GM19035 (cell line): ENCODE measurements around the gene TFF1.

Experiments
- ATAC-seq: cut with Tn5 transposase; IDR thresholded peaks from one replicate; pipeline ENCODE4 v1.9.1; 2021; ENCODE audit not compliant: unreplicated experiment

Gene TFF1

DNA sequence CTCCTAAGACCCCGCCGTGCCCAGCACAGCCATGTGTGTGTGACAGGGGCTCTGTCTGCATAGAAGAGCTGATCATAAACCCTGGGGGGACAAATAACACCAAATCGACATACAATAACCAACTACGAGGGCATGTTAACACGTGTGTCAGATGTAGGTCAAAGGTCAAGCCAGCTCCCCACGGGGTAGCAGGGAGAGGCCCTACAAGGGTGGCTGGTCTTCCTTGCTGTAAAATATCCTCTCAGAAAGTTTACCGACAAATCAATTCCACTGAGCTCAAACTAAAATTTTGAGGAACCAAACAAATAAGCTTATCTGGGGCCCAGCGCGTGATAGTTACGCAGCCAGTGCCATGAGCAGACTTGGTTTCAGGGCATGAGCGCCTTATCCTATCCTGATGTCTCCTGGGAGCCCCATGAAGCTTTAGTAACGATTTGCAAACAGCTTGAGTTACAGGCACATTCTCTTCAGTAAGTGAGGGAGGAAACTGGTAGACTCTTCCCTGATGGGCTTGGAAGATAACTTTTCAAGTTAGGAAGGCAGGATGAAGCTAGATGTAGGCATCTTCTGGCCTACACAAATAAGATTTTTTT lies 32.2 kb upstream of the TFF1 start:
- ATAC-seq, result no peak

DNA sequence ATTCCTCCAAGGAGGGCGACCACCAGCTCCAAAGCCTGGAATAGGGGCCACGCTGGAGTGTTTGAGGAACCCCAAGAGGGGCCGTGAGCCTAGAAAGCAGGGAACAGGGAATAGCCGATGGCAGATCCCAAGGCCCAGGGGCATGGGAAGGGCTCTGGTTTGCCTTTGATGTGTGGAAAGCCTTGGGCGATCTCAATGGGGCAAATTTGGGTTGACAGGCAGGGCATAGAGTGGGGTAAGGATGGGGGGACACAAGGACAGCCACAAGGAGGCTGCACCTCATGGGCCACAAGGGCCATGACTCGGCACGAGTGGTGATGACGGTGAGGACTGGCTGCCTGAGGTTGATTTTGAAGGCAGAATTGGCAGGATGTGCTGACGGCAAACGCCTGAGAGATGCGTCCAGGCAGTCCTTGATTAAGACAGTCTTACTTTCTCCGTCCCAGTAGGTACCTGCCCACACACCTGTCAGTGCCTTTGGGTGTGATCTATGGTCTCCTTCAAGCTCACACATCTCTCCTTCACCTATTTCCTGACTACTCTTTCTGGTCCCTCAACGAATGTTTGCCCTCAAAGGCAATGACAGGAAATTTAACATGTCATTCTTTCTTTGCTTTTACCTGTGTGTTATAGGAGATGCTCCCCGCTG lies 31.5 kb upstream of the TFF1 start:
- ATAC-seq, result no peak

- no peak for ATAC-seq
Measured at GRCh38 chr21:42396799-42397745, 30.7 kb upstream of the TFF1 start.

GRCh38 chr21:42395905-42396651 lies 29.7 kb upstream of the TFF1 start, which contains the start of gene TMPRSS3:
TMPRSS3 (minus strand) TSS chr21:42396052; CDS start chr21:42395417, 635 bp downstream.
- no peak for ATAC-seq

DNA sequence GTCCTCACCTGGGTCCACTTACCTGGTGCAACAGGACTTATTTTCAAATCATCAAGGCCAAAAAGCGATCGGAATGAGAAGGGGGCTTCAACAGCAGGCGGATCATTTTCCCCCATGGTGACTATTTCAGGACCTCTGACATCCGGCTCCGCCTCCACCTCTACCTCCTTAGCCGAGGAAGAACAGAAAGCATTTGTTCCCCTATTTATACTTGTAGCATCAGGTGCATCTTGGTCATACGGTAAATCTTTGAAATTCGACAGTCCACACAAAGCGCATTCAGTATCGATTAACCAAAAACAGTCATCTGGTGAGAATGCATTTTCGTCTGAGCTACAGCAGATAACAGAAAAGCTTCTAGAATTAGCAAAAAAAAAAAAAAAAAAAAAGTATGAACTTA lies 29.0 kb upstream of the TFF1 start:
- no peak for ATAC-seq

- no peak for ATAC-seq
Measured at GRCh38 chr21:42393443-42393950, 27.2 kb upstream of the TFF1 start.

GRCh38 chr21:42392731-42393442 lies 26.6 kb upstream of the TFF1 start:
- peak; percentile 80 for ATAC-seq

DNA sequence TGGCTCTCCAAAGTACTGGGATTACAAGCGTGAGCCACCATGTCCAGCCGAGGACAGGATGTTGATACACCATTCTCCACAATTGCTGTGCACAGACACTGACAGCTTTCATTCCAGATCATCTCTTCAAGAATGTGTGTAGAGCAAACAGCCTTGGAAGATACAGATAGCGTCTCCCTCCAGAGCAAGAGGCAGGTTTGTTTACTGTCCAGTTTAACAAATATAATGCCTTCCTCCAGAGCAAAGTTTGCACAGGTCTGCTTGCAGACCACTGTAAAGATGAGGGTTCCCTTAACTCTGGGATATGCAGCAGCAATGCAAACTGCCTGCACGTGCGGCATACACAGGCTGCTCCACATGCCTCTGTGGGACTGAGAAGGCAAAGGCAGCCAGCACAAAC lies 25.0 kb upstream of the TFF1 start:
- ATAC-seq, result no peak

DNA sequence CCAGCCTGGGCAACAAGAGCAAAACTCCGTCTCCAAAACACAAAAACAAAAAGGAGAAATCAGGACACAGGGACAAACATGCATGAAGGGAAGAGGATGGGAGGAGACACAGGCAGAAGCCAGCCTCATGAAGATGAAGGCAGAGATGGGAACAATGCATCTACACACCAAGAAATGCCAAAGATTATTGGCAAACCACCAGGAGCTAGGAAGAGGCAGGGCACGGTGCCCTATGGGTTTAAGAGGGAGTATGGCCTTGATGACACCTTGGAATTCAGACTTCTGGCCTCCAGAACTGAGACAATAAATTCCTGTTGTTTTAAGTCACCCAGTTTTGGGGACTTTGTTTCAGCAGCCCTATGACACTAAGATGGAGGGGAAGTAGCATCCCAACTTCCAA lies 24.4 kb upstream of the TFF1 start:
- ATAC-seq, result no peak

DNA sequence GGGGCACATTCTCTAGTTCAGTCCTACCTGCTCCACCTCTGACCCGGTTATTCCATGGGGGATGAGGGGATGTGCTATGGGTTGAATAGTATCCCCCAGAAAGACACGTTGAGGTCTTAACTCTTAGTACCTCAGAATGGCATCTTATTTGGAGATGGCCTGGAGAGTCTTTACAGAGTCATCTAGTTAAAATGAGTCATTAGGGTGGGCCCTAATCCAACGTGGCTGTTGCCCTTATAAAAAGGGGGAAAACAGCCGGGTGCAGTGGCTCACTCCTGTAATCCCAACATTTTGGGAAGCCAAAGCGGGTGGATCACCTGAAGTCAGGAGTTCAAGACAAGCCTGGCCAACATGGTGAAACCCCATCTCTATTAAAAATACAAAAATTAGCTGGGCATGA lies 23.9 kb upstream of the TFF1 start:
- ATAC-seq, result no peak

DNA sequence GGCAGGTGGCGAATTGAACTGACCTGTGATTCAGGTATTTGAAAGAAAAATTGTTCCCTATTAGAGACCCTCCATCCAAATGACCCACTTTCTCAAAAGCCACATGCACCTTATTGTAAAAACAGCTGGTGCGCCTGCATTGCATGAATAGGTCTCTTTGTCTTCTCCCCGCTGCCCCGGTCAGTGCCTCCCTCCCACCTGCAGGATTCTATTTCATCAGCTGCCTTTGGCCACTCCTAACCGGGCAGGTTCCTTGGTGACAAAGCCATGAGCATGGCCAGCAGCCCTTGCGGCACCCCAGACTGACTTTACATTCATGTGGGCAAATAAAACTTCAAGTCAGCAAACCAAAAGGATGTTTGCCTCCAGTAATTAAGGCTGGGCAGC lies 23.1 kb upstream of the TFF1 start:
- no peak for ATAC-seq

DNA sequence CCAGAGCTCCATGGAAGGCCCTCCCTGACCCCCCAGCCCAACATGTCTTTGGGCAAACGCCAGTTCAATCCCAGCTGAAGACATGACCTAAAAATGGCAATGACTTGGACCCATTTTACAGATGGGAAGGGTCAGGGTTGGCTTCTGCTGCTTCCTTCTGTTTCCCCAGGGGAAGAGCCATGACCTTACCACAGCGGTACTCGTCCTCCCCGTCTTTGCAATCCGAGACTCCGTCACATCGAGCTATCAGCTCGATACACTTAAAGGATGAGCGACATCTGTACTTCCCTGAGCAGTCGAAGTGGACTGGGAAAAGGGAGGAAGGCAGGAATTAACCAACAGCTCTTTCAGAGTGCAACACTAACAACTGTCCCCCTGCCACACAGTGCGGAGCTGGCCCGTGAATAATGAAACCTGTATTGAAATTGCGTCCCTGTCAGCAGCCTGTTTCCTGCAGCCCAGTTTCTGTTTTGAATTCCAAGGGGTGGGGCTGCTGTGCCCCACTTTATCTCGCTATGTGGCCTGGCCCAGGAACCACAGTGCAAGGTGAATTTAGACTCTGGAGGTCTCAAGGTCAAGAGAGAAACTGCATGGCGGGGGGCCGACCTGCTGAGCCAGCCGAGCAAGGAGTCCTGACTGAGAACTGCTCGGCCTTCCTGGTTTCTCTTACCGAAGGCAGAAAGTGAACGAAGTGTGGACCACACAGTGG lies 22.6 kb upstream of the TFF1 start:
- no peak for ATAC-seq

DNA sequence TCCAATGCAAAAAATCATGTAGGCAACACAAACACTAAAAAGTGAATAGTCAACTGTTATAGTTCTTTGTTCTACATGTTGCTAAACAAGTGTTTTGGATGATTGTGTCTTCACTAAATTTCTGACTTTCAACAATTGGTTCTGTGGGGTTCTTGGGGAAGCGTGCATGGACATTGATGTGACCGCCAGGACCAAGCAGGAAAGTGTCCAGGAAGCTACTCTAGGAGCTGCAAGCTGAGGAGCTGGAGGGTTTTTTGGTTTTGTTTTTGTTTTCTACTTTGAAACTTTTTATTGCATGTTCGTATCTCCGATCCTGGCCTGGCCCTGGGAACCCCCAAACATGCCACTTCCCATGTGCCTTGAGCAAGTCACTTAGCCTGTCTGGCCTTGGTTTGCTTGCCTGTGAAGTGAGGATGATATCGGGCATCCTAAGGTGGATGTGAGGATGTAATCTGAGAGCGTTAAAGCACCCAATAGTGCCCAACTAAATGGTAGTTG lies 21.6 kb upstream of the TFF1 start:
- ATAC-seq, result no peak

GRCh38 chr21:42387164-42387563 lies 20.8 kb upstream of the TFF1 start:
- ATAC-seq, result no peak

- no peak for ATAC-seq
Measured at GRCh38 chr21:42386034-42386591, 19.8 kb upstream of the TFF1 start.

- no peak for ATAC-seq
Measured at GRCh38 chr21:42385619-42386018, 19.3 kb upstream of the TFF1 start.

DNA sequence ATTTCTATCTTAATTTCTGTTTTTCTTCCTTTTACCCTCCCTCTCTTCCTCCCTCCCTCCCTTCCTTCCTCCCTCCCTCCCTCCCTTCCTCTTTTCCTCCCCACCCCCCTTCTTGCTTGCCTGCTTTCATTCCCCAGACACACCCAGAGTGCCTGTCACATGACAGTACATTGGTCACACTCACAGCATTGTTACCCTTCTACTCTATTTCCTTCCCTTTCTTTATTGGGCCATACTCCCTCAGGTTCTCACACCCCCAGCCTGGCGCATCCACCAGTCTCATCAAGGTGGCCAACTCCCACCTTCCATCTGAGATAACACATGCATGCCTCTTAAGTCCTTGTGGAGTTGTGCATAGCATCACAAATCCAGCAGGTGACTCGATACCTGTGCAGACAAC lies 18.7 kb upstream of the TFF1 start:
- ATAC-seq, result no peak

DNA sequence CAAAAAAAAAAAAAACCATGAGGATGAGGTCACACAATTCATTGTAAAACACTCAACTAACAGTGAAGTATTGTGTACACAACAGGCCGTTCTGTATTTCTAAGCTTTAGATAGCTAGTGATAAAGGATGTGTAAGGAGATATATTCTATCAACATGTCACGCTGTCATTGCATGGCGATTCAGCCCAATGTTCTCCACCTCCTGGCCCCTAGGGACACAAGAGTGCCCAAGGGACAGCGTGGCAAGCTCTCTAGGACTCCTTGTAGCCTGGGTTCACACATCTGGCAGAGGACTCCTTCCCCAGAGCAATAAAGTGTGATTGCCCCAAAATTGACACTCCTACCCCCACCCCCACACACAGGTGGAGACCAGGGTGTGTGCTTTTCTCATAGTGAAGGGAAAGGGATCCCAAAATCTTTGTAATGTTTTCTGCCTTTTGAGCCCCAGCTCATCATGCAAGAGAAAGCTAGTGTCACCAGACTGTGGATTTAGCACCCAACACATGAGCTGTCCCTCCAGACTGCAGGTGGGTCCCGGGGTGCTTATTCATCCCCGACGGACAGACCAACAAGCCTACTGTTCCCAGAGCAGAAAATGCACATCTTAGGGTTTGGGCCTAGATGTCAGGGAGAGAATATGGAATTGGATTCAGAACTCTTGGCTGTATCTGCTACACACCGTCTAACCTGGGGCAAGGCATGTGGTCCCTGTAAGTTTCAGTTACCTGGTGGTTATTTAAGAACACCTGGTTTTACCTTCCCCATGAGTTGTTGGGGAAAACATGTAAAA lies 18.0 kb upstream of the TFF1 start:
- no peak for ATAC-seq
